ENCODE measurements around the gene FERMT3.
A peak's percentile ranks its signal among the peaks of the same experiment; 100 is the strongest.

The FERMT3 gene

GRCh38 chr11:64247729-64248531, 41.4 kb downstream of the FERMT3 start:
- WGBS (ENCODE audit: extremely low coverage, insufficient coverage, insufficient read length): no CpG with 5 or more reads among the region's 31 CpGs
- peak overlapping the region; percentile 63 for H2AFZ ChIP-seq (ENCODE audit: insufficient read depth, low read length, poor library complexity)
- peak overlapping the region; percentile 16 for H3K18ac ChIP-seq (ENCODE audit: low read length)
- peak overlapping the region; percentile 72 for H3K4me2 ChIP-seq (ENCODE audit: low read length)
- peak overlapping the region; percentile 78 for H4K12ac ChIP-seq (ENCODE audit: low read depth, low read length)
- peak overlapping the region; percentile 11 for H2BK12ac ChIP-seq (ENCODE audit: low read length)
- peaks cover 38% of the 10 kb centered on the region for H3K79me1 ChIP-seq (ENCODE audit: low read length)
- H3K4ac ChIP-seq (ENCODE audit: low read depth, low read length): peak overlapping the region; percentile 40
- peak overlapping the region; percentile 64 for H2BK120ac ChIP-seq (ENCODE audit: insufficient read depth, low read length, poor library complexity)
- peak overlapping the region; percentile 91 for H4K8ac ChIP-seq (ENCODE audit: low read depth, low read length)
- peaks cover 19 to 23% of the 10 kb centered on the region in 2 experiments for H3K36me3 ChIP-seq (ENCODE audit: control insufficient read depth in 1 of 2, insufficient read depth in 2 of 2, low read length in 2 of 2)
- no peak for DNase-seq
- peak overlapping the region; percentile 50 for H3K27ac ChIP-seq (ENCODE audit: low read depth, low read length)
- no peak overlapping the region for H3K23ac ChIP-seq (ENCODE audit: low read length)
- H3K79me2 ChIP-seq (ENCODE audit: control insufficient read depth, insufficient read depth, low read length, poor library complexity): peaks cover 26% of the 10 kb centered on the region
- H2BK5ac ChIP-seq (ENCODE audit: low read depth, low read length, poor library complexity): peak overlapping the region; percentile 23
- H3K27me3 ChIP-seq (ENCODE audit: insufficient read depth, low read length): no peaks in the 10 kb centered on the region
- peaks cover 21 to 33% of the 10 kb centered on the region in 2 experiments for H3K4me1 ChIP-seq (ENCODE audit: control insufficient read depth in 1 of 2, insufficient read depth in 2 of 2, low read length in 2 of 2)
- peak overlapping the region; percentile 48 for H3K14ac ChIP-seq (ENCODE audit: low read length)
- peaks cover 4% of the 10 kb centered on the region for H3K9me3 ChIP-seq (ENCODE audit: insufficient read depth, low read depth, low read length)
- H2AK5ac ChIP-seq (ENCODE audit: low read length): peak overlapping the region; percentile 32
- peak overlapping the region; percentile 90 for H4K91ac ChIP-seq (ENCODE audit: low read depth, low read length)
- H3K9ac ChIP-seq (ENCODE audit: low read length): peak overlapping the region; percentile 65
- H3K4me3 ChIP-seq (ENCODE audit: low read depth, low read length): peak overlapping the region; percentile 55

GRCh38 chr11:64248578-64248977, 42.1 kb downstream of the FERMT3 start:
- Histone ChIP-seq H3K14ac (ENCODE audit: low read length) (no peak overlapping the region), H4K91ac (ENCODE audit: low read depth, low read length) (no peak overlapping the region), H3K4me2 (ENCODE audit: low read length) (no peak overlapping the region), H3K23ac (ENCODE audit: low read length) (no peak overlapping the region), H3K9ac (ENCODE audit: low read length) (no peak overlapping the region), H3K18ac (ENCODE audit: low read length) (no peak overlapping the region), H2AK5ac (ENCODE audit: low read length) (no peak overlapping the region), H2BK5ac (ENCODE audit: low read depth, low read length, poor library complexity) (no peak overlapping the region), H3K36me3 (ENCODE audit: control insufficient read depth in 1 of 2, insufficient read depth in 2 of 2, low read length in 2 of 2) (peaks cover 12 to 20% of the 10 kb centered on the region in 2 experiments), H4K8ac (ENCODE audit: low read depth, low read length) (no peak overlapping the region), H4K12ac (ENCODE audit: low read depth, low read length) (no peak overlapping the region), H3K4me1 (ENCODE audit: control insufficient read depth in 1 of 2, insufficient read depth in 2 of 2, low read length in 2 of 2) (peaks cover 16 to 26% of the 10 kb centered on the region in 2 experiments), H3K27ac (ENCODE audit: low read depth, low read length) (no peak overlapping the region), H3K4ac (ENCODE audit: low read depth, low read length) (no peak overlapping the region), H2AFZ (ENCODE audit: insufficient read depth, low read length, poor library complexity) (no peak overlapping the region), H3K79me1 (ENCODE audit: low read length) (peaks cover 38% of the 10 kb centered on the region), H3K9me3 (ENCODE audit: insufficient read depth, low read depth, low read length) (peaks cover 4% of the 10 kb centered on the region), H3K4me3 (ENCODE audit: low read depth, low read length) (no peak overlapping the region), H2BK12ac (ENCODE audit: low read length) (peak overlapping the region; percentile 6), H2BK120ac (ENCODE audit: insufficient read depth, low read length, poor library complexity) (no peak overlapping the region), H3K27me3 (ENCODE audit: insufficient read depth, low read length) (no peaks in the 10 kb centered on the region), H3K79me2 (ENCODE audit: control insufficient read depth, insufficient read depth, low read length, poor library complexity) (peaks cover 24% of the 10 kb centered on the region)
- no peak for DNase-seq
- no CpG with 5 or more reads among the region's 7 CpGs for WGBS (ENCODE audit: extremely low coverage, insufficient coverage, insufficient read length)

- H3K14ac ChIP-seq (ENCODE audit: low read length): no peak overlapping the region
- peaks cover 15 to 26% of the 10 kb centered on the region in 2 experiments for H3K4me1 ChIP-seq (ENCODE audit: control insufficient read depth in 1 of 2, insufficient read depth in 2 of 2, low read length in 2 of 2)
- no peak overlapping the region for H3K9ac ChIP-seq (ENCODE audit: low read length)
- no peak overlapping the region for H3K4me3 ChIP-seq (ENCODE audit: low read depth, low read length)
- no peaks in the 10 kb centered on the region for H3K27me3 ChIP-seq (ENCODE audit: insufficient read depth, low read length)
- no peak overlapping the region for H3K4me2 ChIP-seq (ENCODE audit: low read length)
- no peak for DNase-seq
- WGBS (ENCODE audit: extremely low coverage, insufficient coverage, insufficient read length): no CpG with 5 or more reads among the region's 4 CpGs
- H2AFZ ChIP-seq (ENCODE audit: insufficient read depth, low read length, poor library complexity): no peak overlapping the region
- no peak overlapping the region for H4K8ac ChIP-seq (ENCODE audit: low read depth, low read length)
- H4K12ac ChIP-seq (ENCODE audit: low read depth, low read length): no peak overlapping the region
- H3K27ac ChIP-seq (ENCODE audit: low read depth, low read length): no peak overlapping the region
- H4K91ac ChIP-seq (ENCODE audit: low read depth, low read length): no peak overlapping the region
- no peak overlapping the region for H3K23ac ChIP-seq (ENCODE audit: low read length)
- H3K18ac ChIP-seq (ENCODE audit: low read length): no peak overlapping the region
- no peak overlapping the region for H3K4ac ChIP-seq (ENCODE audit: low read depth, low read length)
- H2AK5ac ChIP-seq (ENCODE audit: low read length): peak overlapping the region; percentile 5
- H3K79me2 ChIP-seq (ENCODE audit: control insufficient read depth, insufficient read depth, low read length, poor library complexity): peaks cover 24% of the 10 kb centered on the region
- H3K79me1 ChIP-seq (ENCODE audit: low read length): peaks cover 38% of the 10 kb centered on the region
- peaks cover 4% of the 10 kb centered on the region for H3K9me3 ChIP-seq (ENCODE audit: insufficient read depth, low read depth, low read length)
- H2BK12ac ChIP-seq (ENCODE audit: low read length): no peak overlapping the region
- H2BK120ac ChIP-seq (ENCODE audit: insufficient read depth, low read length, poor library complexity): no peak overlapping the region
- H3K36me3 ChIP-seq (ENCODE audit: control insufficient read depth in 1 of 2, insufficient read depth in 2 of 2, low read length in 2 of 2): peaks cover 8 to 18% of the 10 kb centered on the region in 2 experiments
- H2BK5ac ChIP-seq (ENCODE audit: low read depth, low read length, poor library complexity): no peak overlapping the region
Measured at GRCh38 chr11:64249038-64249437, 42.5 kb downstream of the FERMT3 start.

GRCh38 chr11:64249563-64250414, 43.3 kb downstream of the FERMT3 start:
- H3K9me3 ChIP-seq (ENCODE audit: insufficient read depth, low read depth, low read length): peaks cover 4% of the 10 kb centered on the region
- no peak overlapping the region for H3K23ac ChIP-seq (ENCODE audit: low read length)
- no peak overlapping the region for H3K9ac ChIP-seq (ENCODE audit: low read length)
- H3K18ac ChIP-seq (ENCODE audit: low read length): no peak overlapping the region
- H3K27me3 ChIP-seq (ENCODE audit: insufficient read depth, low read length): no peaks in the 10 kb centered on the region
- no peak overlapping the region for H4K8ac ChIP-seq (ENCODE audit: low read depth, low read length)
- WGBS (ENCODE audit: extremely low coverage, insufficient coverage, insufficient read length): no CpG with 5 or more reads among the region's 8 CpGs
- no peak overlapping the region for H2AK5ac ChIP-seq (ENCODE audit: low read length)
- no peak overlapping the region for H4K91ac ChIP-seq (ENCODE audit: low read depth, low read length)
- no peak overlapping the region for H3K27ac ChIP-seq (ENCODE audit: low read depth, low read length)
- no peak overlapping the region for H2BK12ac ChIP-seq (ENCODE audit: low read length)
- peaks cover 15 to 25% of the 10 kb centered on the region in 2 experiments for H3K4me1 ChIP-seq (ENCODE audit: control insufficient read depth in 1 of 2, insufficient read depth in 2 of 2, low read length in 2 of 2)
- no peak overlapping the region for H2BK5ac ChIP-seq (ENCODE audit: low read depth, low read length, poor library complexity)
- no peak for DNase-seq
- no peak overlapping the region for H4K12ac ChIP-seq (ENCODE audit: low read depth, low read length)
- no peak overlapping the region for H3K4ac ChIP-seq (ENCODE audit: low read depth, low read length)
- peaks cover 24% of the 10 kb centered on the region for H3K79me2 ChIP-seq (ENCODE audit: control insufficient read depth, insufficient read depth, low read length, poor library complexity)
- peaks cover 9 to 17% of the 10 kb centered on the region in 2 experiments for H3K36me3 ChIP-seq (ENCODE audit: control insufficient read depth in 1 of 2, insufficient read depth in 2 of 2, low read length in 2 of 2)
- H2BK120ac ChIP-seq (ENCODE audit: insufficient read depth, low read length, poor library complexity): no peak overlapping the region
- H3K4me2 ChIP-seq (ENCODE audit: low read length): no peak overlapping the region
- peaks cover 38% of the 10 kb centered on the region for H3K79me1 ChIP-seq (ENCODE audit: low read length)
- no peak overlapping the region for H3K4me3 ChIP-seq (ENCODE audit: low read depth, low read length)
- H3K14ac ChIP-seq (ENCODE audit: low read length): no peak overlapping the region
- H2AFZ ChIP-seq (ENCODE audit: insufficient read depth, low read length, poor library complexity): no peak overlapping the region

Data from trophoblast cell (in vitro differentiated cells and primary cell).